Colonic mucosa (tissue), 4 donors: ENCODE results near the gene SH3GL3. TPM values are rescaled to one million over a fixed set of nuclear protein-coding genes. Genes with fewer than 3 reads are reported as not detected.

ENCODE experiments used
- DNase-seq: peaks from one replicate; pipeline ENCODE4 v3.0.0-alpha.2; 2020
- H3K27ac ChIP-seq: fragments of 200-600 bp; one replicate; pipeline ENCODE4 v1.8.0; 2021
- H3K27me3 ChIP-seq: fragments of 200-600 bp; one replicate; pipeline ENCODE4 v1.8.0; 2021
- H3K36me3 ChIP-seq: fragments of 200-600 bp; one replicate; pipeline ENCODE4 v1.8.0; 2021
- H3K4me1 ChIP-seq: fragments of 200-600 bp; one replicate; pipeline ENCODE4 v1.8.0; 2021; ENCODE audit warnings: mild to moderate bottlenecking
- H3K4me3 ChIP-seq: fragments of 200-600 bp; one replicate; pipeline ENCODE4 v1.8.0; 2021
- H3K9ac ChIP-seq, 2 donors: one replicate each; pipeline ENCODE4 v1.7.0; 2013; ENCODE audit warnings: control low read depth in 2 of 2, low read depth in 2 of 2, low read length in 2 of 2
- H3K9me3 ChIP-seq: fragments of 200-600 bp; one replicate; pipeline ENCODE4 v1.8.0; 2021
- CTCF ChIP-seq: fragments of 200-600 bp; IDR thresholded peaks from one replicate; pipeline ENCODE4 v1.8.0; 2022; ENCODE audit warnings: antibody characterized with exemption, mild to moderate bottlenecking
- intact Hi-C: fragments of 100-400 bp; cut with DNase I; formaldehyde crosslinking; loops from one replicate; pipeline ENCODE4 v1.14.1; 2022
- total RNA-seq, 2 donors: library from RNA; stranded (reverse); fragmentation: NEBNext Ultra II Directional in 1 of 2; extraction: Animal tissue kit (Norgen Biotek cat#: 25700) in 1 of 2; gene quantifications; one replicate each; pipeline ENCODE4 v1.2.1, GENCODE V29; 2021
- donor health status: healthy.
- donor health status: DM: no; HTN: no; CAD: no.
- donor health status: DM: no; HTN: no; CAD: no.

SH3GL3 gene
- total RNA-seq, 2 donors from 2014 or later, result not detected

DNA sequence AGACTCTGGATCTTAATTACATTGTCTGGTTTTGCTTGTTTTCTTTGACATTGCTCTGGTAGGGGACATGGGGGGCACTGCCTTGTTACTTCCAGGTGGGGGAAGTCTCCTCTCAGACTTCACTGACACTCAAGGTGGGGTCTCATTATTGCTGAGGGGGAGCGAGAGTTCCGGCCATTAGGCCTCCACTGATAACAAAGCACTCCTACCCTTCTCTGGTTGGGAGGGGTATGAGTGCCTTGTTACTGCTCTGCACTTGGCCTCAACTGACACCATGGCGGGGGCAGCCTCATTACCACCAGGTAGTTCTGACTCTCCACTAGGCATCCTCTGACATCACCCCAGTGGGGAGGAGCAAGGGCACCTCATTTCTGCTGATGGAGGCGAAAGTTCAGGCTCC lies 25.7 kb downstream of the SH3GL3 start:
- no peak for TF ChIP-seq CTCF
- Histone ChIP-seq H3K27ac (no peak overlapping the region), H3K4me1 (no peaks in the 10 kb centered on the region), H3K4me3 (no peak overlapping the region), H3K36me3 (no peaks in the 10 kb centered on the region), H3K27me3 (no peaks in the 10 kb centered on the region), H3K9ac (no peak overlapping the region), H3K9me3 (no peaks in the 10 kb centered on the region)
- intact Hi-C loops, result no loop called here
- DNase-seq, result no peak

DNA sequence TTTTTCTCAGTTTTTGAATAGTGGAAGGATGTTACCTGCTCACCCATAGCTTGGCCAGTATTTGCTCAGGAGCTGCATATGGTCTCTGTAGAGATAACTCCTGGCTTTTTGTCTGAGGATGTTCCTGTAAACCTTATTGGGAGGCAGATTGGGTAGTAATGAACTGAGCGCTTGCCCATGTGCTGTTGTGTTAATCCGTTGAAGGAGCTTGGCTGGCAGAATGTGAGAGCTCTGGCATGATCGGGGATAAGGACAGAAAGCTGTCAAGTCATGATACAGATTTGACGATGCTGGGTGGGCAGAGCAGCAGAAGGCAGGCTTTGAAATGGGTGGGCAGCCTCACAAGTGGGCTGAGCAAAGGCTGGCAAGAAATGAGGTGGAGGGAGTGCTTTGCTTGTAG lies 27.4 kb downstream of the SH3GL3 start:
- Histone ChIP-seq H3K9me3 (no peaks in the 10 kb centered on the region), H3K4me3 (no peak overlapping the region), H3K36me3 (no peaks in the 10 kb centered on the region), H3K4me1 (no peaks in the 10 kb centered on the region), H3K27ac (no peak overlapping the region), H3K9ac (no peak overlapping the region), H3K27me3 (no peaks in the 10 kb centered on the region)
- intact Hi-C loops, result no loop called here
- no peak for DNase-seq
- TF ChIP-seq CTCF, result no peak

DNA sequence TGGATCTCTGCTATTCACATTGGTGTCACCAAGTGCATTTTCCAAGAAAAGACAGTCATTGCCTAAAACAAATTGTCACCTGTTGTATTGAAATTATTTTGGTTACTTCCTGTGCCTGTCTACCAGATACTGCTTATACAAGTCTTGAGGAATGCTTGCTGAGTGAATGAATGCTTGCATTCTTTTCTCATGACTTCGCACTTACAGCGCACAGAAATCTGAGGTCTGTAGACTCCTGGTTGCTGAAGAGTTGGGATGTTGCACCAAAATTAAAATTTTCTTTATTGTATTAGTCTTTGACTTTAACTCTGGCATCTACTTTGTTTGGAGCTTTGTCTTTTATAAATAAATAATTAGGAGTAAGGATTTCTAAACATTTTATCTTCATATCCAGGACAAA lies 28.4 kb downstream of the SH3GL3 start:
- no peaks in the 10 kb centered on the region for H3K27me3 ChIP-seq

GRCh38 chr15:83476066-83476465 lies 28.9 kb downstream of the SH3GL3 start:
- DNase-seq, result no peak
- H3K27ac ChIP-seq, result no peak overlapping the region
- intact Hi-C loops, result no loop called here
- H3K9me3 ChIP-seq, result no peaks in the 10 kb centered on the region
- no peaks in the 10 kb centered on the region for H3K27me3 ChIP-seq
- H3K4me3 ChIP-seq, result no peak overlapping the region
- no peaks in the 10 kb centered on the region for H3K36me3 ChIP-seq
- no peaks in the 10 kb centered on the region for H3K4me1 ChIP-seq
- H3K9ac ChIP-seq, result no peak overlapping the region
- no peak for TF ChIP-seq CTCF

More for the DNA sequence above, 28.4 kb downstream of the SH3GL3 start:
- Histone ChIP-seq H3K36me3 (no peaks in the 10 kb centered on the region), H3K27ac (no peak overlapping the region), H3K9me3 (no peaks in the 10 kb centered on the region), H3K9ac (no peak overlapping the region), H3K4me3 (no peak overlapping the region), H3K4me1 (no peaks in the 10 kb centered on the region)
- TF ChIP-seq CTCF, result no peak
- DNase-seq, result no peak
- intact Hi-C loops, result no loop called here

GRCh38 chr15:83476708-83477107 lies 29.6 kb downstream of the SH3GL3 start:
- Histone ChIP-seq H3K27ac (no peak overlapping the region), H3K4me1 (no peaks in the 10 kb centered on the region)
- intact Hi-C loops, result no loop called here

More at GRCh38 chr15:83476708-83477107, 29.6 kb downstream of the SH3GL3 start:
- no peak for TF ChIP-seq CTCF
- no peak overlapping the region for H3K4me3 ChIP-seq
- no peak overlapping the region for H3K9ac ChIP-seq
- no peaks in the 10 kb centered on the region for H3K27me3 ChIP-seq
- no peaks in the 10 kb centered on the region for H3K9me3 ChIP-seq
- no peak for DNase-seq
- no peaks in the 10 kb centered on the region for H3K36me3 ChIP-seq
